Mucosa of rectum (tissue), 2 donors: ENCODE results near the gene DYNC1I1.

Experiments used
- H3K27ac ChIP-seq, 2 donors: one replicate each; pipeline ENCODE4 v1.7.0; 2013; ENCODE audit warnings: inconsistent platforms in 2 of 2, low read depth in 2 of 2, low read length in 2 of 2
- H3K27me3 ChIP-seq, 2 donors: one replicate each; pipeline ENCODE4 v1.7.0; 2013; ENCODE audit warnings: low read length in 2 of 2; ENCODE audit not compliant: control insufficient read depth in 2 of 2, insufficient read depth in 2 of 2
- H3K36me3 ChIP-seq, 2 donors: one replicate each; pipeline ENCODE4 v1.7.0; 2013; ENCODE audit warnings: low read length in 2 of 2; ENCODE audit not compliant: control insufficient read depth in 2 of 2, insufficient read depth in 2 of 2
- H3K4me1 ChIP-seq, 2 donors: one replicate each; pipeline ENCODE4 v1.7.0; 2013; ENCODE audit warnings: low read length in 2 of 2, mild to moderate bottlenecking in 1 of 2; ENCODE audit not compliant: control insufficient read depth in 2 of 2, insufficient read depth in 2 of 2
- H3K4me3 ChIP-seq, 2 donors: one replicate each; pipeline ENCODE4 v1.7.0; 2013; ENCODE audit warnings: low read length in 2 of 2
- H3K9ac ChIP-seq, 2 donors: one replicate each; pipeline ENCODE4 v1.7.0; 2013; ENCODE audit warnings: low read length in 2 of 2, low read depth in 1 of 2, mild to moderate bottlenecking in 1 of 2
- H3K9me3 ChIP-seq, 2 donors: one replicate each; pipeline ENCODE4 v1.7.0; 2013; ENCODE audit warnings: low read length in 2 of 2; ENCODE audit not compliant: control insufficient read depth in 2 of 2
- donor health status: healthy.
- donor health status: Normal muscosa, but diverticular disease.

Gene DYNC1I1

DNA sequence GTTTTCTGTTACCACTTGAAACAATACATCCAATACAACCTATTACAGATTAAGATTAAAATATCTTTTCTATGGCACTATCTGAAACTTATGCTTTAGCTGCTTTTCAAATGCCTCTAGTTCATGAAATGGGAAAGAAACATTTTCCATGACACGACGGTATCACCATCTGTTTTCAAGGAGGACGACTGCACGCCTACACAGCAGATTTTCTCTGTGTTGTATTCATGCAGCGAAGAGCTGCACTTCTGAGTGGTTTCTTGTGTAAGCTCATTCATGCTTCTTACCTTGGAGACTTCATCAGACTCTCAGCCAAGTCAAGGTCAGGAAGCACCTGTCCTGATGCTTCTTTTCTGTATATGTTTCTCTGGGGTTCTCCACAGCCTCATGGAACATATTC, 179.2 kb downstream of the DYNC1I1 start:
- no peaks in the 10 kb centered on the region for H3K4me1 ChIP-seq
- H3K27me3 ChIP-seq, result no peaks in the 10 kb centered on the region
- H3K9ac ChIP-seq, result no peak overlapping the region
- no peak overlapping the region for H3K4me3 ChIP-seq
- H3K9me3 ChIP-seq, result no peaks in the 10 kb centered on the region
- no peaks in the 10 kb centered on the region for H3K36me3 ChIP-seq
- no peak overlapping the region for H3K27ac ChIP-seq

DNA sequence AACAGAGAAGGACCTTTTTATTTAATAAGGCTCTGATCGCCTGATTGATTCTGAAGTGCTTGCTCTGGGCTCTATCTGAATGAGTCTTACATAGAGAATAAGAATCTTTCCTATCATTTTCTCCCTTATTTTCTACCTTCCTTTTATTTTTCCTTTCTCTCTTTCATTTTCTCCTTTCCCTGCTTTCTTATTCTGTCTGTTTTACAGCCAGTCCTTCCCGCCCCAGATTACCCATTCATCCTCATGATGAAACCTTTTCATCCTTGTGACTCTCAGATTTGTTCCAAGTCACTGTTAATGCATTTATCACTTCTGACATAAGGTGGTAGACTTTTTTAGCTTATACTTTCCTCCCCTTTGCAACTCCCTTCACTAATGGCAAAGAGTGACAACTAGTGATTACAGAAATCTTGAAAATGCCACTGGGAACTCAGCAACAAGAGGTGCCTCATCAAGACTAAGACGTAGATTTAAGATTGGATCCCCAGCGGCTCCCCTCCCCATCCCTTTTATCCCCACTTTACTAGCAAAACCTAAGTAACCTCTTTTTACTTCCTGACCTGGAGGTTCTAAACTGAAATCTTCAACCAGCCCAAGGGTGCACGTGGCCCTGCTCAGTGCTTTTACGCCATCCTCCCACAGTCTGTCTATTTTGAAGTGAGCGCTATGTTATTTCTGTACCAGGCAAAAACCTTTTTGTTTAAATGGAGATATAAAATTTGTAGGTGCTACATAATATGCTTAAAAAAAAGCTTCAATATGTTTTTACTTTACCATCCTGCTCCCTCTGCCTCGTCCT, 179.8 kb downstream of the DYNC1I1 start:
- Histone ChIP-seq H3K9me3 (no peaks in the 10 kb centered on the region), H3K27me3 (no peaks in the 10 kb centered on the region), H3K4me1 (no peaks in the 10 kb centered on the region), H3K36me3 (no peaks in the 10 kb centered on the region), H3K27ac (no peak overlapping the region), H3K4me3 (no peak overlapping the region), H3K9ac (no peak overlapping the region)

DNA sequence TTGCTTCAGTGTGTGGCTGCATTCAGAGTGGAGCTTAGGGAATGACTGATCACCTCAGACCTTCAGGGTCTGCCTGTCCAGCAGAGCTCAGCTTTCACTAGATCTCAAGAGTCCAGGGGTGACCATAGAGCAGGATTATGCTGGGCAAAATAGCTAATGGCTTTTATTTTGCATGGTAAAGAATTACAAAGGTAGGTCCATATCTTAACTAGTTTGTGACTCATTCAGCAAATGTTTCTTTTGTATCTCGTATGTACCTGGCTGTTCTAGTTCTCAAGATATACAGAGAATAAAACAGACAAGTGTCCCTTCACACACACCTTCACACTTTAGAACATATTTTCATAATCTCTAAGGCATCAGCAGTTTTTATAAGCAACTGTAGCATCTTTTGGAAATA, 180.5 kb downstream of the DYNC1I1 start:
- Histone ChIP-seq H3K27me3 (no peaks in the 10 kb centered on the region), H3K27ac (no peak overlapping the region), H3K9me3 (no peaks in the 10 kb centered on the region), H3K36me3 (no peaks in the 10 kb centered on the region), H3K4me3 (no peak overlapping the region), H3K9ac (no peak overlapping the region), H3K4me1 (no peaks in the 10 kb centered on the region)

DNA sequence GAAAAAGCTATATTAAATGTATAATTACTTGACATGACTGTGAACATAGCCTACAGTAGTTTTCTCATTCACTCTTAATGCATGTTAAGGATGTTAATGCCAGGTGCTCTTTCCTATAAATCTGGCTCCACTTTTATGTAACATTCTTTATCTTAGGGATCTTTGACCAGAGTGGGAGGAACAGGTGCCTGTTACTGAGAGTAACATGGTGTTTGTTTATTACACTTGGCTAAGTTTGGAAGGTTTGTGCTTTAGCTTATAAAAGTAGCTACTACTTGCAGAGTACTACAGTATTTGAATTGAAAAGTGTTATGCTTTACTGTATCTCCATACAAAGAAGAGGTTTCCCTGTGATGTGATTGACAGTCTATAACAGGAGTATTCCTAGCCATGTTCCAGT, 183.4 kb downstream of the DYNC1I1 start:
- H3K27ac ChIP-seq, result no peak overlapping the region
- H3K4me1 ChIP-seq, result no peaks in the 10 kb centered on the region
- no peaks in the 10 kb centered on the region for H3K36me3 ChIP-seq
- H3K27me3 ChIP-seq, result no peaks in the 10 kb centered on the region
- no peak overlapping the region for H3K9ac ChIP-seq
- no peaks in the 10 kb centered on the region for H3K9me3 ChIP-seq
- no peak overlapping the region for H3K4me3 ChIP-seq

DNA sequence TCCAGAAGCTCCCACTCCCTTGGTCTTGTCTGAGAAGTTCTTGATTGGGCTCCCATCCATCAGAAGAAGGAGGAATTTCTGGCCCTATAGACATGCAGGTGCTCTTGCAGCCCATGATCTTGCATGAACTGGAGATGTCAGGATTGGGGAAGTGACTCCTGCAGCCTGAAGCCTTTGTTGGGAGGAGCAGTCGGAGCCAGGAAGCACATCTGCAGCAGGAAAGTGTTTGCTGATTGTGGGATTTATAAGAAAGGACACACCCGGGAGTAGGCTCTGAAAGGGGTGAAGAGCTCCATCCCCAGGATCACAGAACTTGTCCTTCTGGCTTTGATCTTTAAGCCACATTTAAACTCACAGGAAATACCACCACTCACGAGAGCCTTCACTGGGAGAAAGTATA, 185.2 kb downstream of the DYNC1I1 start:
- no peaks in the 10 kb centered on the region for H3K27me3 ChIP-seq
- H3K36me3 ChIP-seq, result no peaks in the 10 kb centered on the region
- H3K9ac ChIP-seq, result no peak overlapping the region
- H3K4me1 ChIP-seq, result no peaks in the 10 kb centered on the region
- no peaks in the 10 kb centered on the region for H3K9me3 ChIP-seq
- H3K4me3 ChIP-seq, result no peak overlapping the region
- H3K27ac ChIP-seq, result no peak overlapping the region

DNA sequence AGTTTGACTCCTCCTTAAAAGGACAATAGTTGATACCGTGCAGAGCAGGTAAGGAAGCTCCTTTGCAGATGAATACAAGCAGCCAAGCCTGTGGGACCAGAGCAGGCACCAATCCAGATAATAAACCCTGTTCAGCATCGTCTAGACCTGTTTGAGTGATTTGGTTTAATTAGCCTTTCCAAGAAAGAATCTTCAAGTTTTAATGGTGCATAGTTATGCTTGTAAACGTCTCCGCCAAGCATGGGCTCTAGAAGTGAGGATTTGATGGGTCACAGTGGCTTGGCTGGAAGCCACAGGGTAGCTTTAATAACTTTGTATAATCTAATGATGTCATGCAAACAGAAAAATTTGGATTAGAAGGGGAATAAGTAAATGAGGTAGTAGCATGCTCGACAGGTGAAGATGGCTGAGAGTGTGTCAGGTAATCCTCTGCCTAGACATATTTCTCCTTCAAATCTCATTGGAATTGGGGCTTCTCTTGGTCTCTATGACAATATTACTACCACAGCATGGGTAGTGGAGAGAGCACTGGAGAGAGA, 188.4 kb downstream of the DYNC1I1 start:
- no peak overlapping the region for H3K4me3 ChIP-seq
- no peaks in the 10 kb centered on the region for H3K4me1 ChIP-seq
- H3K36me3 ChIP-seq, result no peaks in the 10 kb centered on the region
- H3K27me3 ChIP-seq, result no peaks in the 10 kb centered on the region
- H3K27ac ChIP-seq, result no peak overlapping the region
- H3K9ac ChIP-seq, result no peak overlapping the region
- H3K9me3 ChIP-seq, result no peaks in the 10 kb centered on the region

DNA sequence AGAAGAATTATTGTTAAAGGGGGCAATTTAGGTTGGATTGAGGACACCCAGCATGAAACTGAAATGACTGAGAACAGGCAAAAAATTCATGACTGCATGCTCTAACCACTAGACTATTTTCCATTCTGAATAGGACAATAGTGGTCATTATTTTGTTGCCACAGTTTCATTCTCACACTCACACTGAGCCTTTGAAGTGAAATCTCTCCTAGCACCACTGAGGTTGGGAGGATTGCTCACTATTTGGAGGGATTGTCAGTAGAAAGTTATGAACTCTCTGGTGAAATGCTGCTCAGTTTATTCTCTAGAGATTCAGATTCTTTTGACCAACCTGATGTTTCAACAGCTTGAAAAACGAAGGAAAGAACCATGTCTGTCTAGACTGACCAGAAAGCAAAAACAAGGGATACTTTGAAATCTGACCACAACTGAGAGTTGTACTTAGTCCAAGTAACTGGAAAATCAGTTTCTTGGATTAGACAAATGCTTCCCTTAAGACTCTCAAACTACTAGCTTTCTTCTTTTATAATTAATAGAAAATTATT, 191.2 kb downstream of the DYNC1I1 start:
- H3K36me3 ChIP-seq, result no peaks in the 10 kb centered on the region
- no peak overlapping the region for H3K4me3 ChIP-seq
- no peak overlapping the region for H3K9ac ChIP-seq
- no peaks in the 10 kb centered on the region for H3K9me3 ChIP-seq
- H3K27ac ChIP-seq, result no peak overlapping the region
- H3K27me3 ChIP-seq, result no peaks in the 10 kb centered on the region
- no peaks in the 10 kb centered on the region for H3K4me1 ChIP-seq

DNA sequence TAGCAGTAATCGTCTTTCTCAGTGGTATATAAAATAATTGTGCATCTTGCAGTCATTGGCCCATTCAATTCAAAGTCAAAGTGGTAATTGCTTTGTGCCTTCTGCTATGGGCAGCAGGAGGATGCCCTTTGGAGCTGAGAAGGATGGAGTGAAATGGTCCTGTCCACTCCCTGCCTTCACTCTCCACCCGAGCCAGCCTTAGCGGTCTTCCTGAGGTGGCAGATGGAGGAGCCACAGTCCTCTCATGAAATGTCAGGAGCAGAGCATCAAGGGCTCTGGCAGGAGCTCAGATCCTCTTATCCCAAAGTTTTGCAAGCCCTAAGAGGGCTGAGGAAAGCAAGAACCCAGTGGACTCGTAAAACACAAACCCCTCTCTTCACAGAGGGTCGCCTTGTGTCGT, 199.4 kb downstream of the DYNC1I1 start:
- no peak overlapping the region for H3K9ac ChIP-seq
- H3K27ac ChIP-seq, result no peak overlapping the region
- H3K4me3 ChIP-seq, result no peak overlapping the region
- H3K9me3 ChIP-seq, result no peaks in the 10 kb centered on the region
- no peaks in the 10 kb centered on the region for H3K27me3 ChIP-seq
- H3K4me1 ChIP-seq, result no peaks in the 10 kb centered on the region
- H3K36me3 ChIP-seq, result no peaks in the 10 kb centered on the region

DNA sequence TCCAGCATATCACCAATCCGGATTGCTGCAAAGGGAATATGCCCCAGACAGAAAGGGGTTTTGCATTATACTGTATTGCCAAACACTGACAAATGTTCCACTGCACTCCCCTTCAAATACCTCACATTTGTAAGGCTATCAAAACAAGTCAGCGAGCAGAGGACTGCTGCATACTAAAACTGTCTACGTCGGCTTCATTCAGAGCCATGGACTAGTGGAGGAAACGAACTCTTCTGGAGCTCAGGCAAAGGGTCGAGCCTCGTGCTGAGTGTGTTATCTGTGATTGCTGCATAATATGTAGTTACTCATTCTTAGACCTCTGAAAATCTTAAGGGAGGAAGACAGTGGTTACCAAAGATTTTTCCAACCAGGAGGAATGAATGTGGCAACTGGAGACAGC, 200.2 kb downstream of the DYNC1I1 start:
- Histone ChIP-seq H3K27ac (no peak overlapping the region), H3K4me3 (no peak overlapping the region), H3K4me1 (no peaks in the 10 kb centered on the region), H3K9ac (no peak overlapping the region), H3K27me3 (no peaks in the 10 kb centered on the region), H3K36me3 (no peaks in the 10 kb centered on the region), H3K9me3 (no peaks in the 10 kb centered on the region)

DNA sequence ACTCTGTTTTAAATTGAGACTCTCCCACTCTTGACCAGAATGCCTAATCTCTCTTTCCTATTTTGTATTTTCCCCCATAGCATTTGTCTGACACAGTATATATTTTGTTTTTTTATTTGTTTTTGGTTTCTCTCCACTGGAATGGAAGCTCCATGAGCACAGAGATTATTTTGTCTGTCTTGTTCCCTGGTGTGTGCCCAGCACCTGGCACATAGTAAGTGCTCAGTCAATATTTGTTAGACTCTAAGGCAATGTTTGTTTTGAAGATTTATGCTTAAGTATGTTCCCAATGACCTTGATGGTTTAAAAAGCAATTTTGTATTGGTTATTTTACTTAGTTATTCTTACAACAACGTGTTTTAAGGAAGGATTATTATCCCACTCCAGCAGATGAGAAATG, 201.8 kb downstream of the DYNC1I1 start:
- Histone ChIP-seq H3K27me3 (no peaks in the 10 kb centered on the region), H3K9ac (no peak overlapping the region), H3K36me3 (no peaks in the 10 kb centered on the region), H3K27ac (no peak overlapping the region), H3K4me3 (no peak overlapping the region), H3K4me1 (no peaks in the 10 kb centered on the region), H3K9me3 (no peaks in the 10 kb centered on the region)
